ENCODE measurements around the gene CTIF. TPM values are rescaled to one million over a fixed set of nuclear protein-coding genes. Genes with fewer than 3 reads are reported as not detected.

CTIF gene
- total RNA-seq, 5 donors from 2014 or later (not counting 1 experiment from before 2014, with no cell fraction given) = 3.2 to 6.7 (median 4.7) TPM

DNA sequence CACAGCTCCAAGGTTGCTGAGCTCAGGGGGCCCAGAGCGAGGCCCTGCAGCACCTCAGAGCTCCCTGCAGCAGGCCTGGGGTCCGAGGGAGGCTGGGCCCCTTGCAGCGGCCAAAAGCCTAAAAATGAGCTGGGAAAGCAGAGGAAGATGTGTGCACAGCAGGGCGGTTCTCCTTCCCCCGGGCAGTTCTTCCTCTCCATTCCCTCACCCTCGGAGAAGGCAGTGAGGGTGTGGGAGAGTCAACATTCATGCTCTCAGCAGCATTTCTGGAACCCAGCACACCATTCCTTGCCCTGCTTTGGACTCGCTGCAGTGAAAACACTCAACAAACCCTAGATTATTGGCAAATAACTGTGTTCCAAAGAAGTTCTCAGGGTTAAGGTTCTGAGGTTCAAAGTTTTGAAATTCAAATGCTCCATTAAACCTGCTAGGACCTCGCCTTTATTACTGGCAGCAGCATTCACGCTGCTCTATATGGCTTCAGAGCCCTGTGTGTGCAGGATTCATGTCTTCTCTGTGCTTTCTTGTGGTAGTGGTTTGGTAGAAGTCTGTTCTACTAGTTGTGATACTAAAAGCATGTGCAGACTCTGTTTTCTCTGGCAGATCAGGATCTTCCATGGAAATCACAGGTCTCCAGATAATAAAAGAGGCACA lies 79.1 kb downstream of the CTIF start:
- Histone ChIP-seq H3K27ac (ENCODE audit: low read length) (no peak overlapping the region), H3K36me3 (ENCODE audit: control insufficient read depth in 2 of 2, extremely low read depth in 1 of 2, insufficient read depth in 1 of 2, low read length in 1 of 2) (no peaks in the 10 kb centered on the region), H3K4me3 (ENCODE audit: control insufficient read depth in 1 of 2, extremely low read depth in 1 of 2, low read length in 1 of 2) (no peak overlapping the region), H3K4me1 (ENCODE audit: control insufficient read depth in 1 of 2, extremely low read depth in 1 of 2, insufficient read depth in 2 of 2, low read length in 2 of 2) (no peaks in the 10 kb centered on the region), H3K27me3 (replicated peaks in 1 of 2; ENCODE audit: control insufficient read depth in 2 of 2, extremely low read depth in 1 of 2, insufficient read depth in 2 of 2, low read length in 1 of 2) (peaks cover 0 to 3% of the 10 kb centered on the region in 2 experiments), H3K9me3 (no peaks in the 10 kb centered on the region)
- DNase-seq (no peak), ATAC-seq (replicated peaks in 1 of 4) (no peak)
- Mint-ChIP-seq H3K27me3 (peaks cover 0 to 5% of the 10 kb centered on the region in 2 donors), H3K36me3 (no peaks in the 10 kb centered on the region), H3K9me3 (no peaks in the 10 kb centered on the region), H3K4me3 (no peak overlapping the region), H3K27ac (no peak overlapping the region), H3K4me1 (no peaks in the 10 kb centered on the region)
- ChIA-PET POLR2A (no interaction called here), CTCF (no interaction called here)
- 75% methylated on average over 2 of the region's 9 CpGs for WGBS (ENCODE audit: insufficient coverage)

DNA sequence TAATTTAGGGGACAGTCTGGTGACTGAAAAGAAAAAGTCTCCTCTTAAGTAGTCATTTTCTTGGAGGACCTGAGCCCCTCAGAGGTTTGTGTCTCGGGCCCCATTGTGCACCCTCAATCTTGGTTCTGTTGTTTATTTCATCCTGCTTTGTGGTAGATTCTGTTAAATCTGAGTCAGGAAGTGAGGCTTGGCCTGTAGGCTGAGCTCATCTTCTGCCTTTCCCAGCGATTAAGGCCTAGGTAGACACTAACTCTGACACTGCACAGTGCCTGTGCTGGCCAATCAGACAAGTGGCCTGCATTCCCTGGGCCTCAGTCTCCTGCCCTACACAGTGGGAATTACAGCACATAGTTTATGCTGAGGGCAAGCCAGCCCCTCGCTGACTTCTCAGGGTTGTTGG lies 80.2 kb downstream of the CTIF start:
- no peak overlapping the region for H3K27ac Mint-ChIP-seq
- H3K36me3 ChIP-seq (ENCODE audit: control insufficient read depth in 2 of 2, extremely low read depth in 1 of 2, insufficient read depth in 1 of 2, low read length in 1 of 2) = no peaks in the 10 kb centered on the region
- no peak overlapping the region for H3K4me3 ChIP-seq (ENCODE audit: control insufficient read depth in 1 of 2, extremely low read depth in 1 of 2, low read length in 1 of 2)
- H3K9me3 Mint-ChIP-seq = no peaks in the 10 kb centered on the region
- H3K4me1 Mint-ChIP-seq = no peaks in the 10 kb centered on the region
- H3K27ac ChIP-seq (ENCODE audit: low read length) = no peak overlapping the region
- no peaks in the 10 kb centered on the region for H3K9me3 ChIP-seq
- no peaks in the 10 kb centered on the region for H3K4me1 ChIP-seq (ENCODE audit: control insufficient read depth in 1 of 2, extremely low read depth in 1 of 2, insufficient read depth in 2 of 2, low read length in 2 of 2)
- H3K4me3 Mint-ChIP-seq = no peak overlapping the region
- no peaks in the 10 kb centered on the region for H3K27me3 ChIP-seq (replicated peaks in 1 of 2; ENCODE audit: control insufficient read depth in 2 of 2, extremely low read depth in 1 of 2, insufficient read depth in 2 of 2, low read length in 1 of 2)
- ATAC-seq (replicated peaks in 1 of 4) (no peak), DNase-seq (no peak)
- ChIA-PET POLR2A (no interaction called here), CTCF (no interaction called here)
- H3K27me3 Mint-ChIP-seq = peaks cover 0 to 5% of the 10 kb centered on the region in 2 donors
- H3K36me3 Mint-ChIP-seq = no peaks in the 10 kb centered on the region
- WGBS (ENCODE audit: insufficient coverage) = 52% methylated on average over 2 of the region's 3 CpGs

DNA sequence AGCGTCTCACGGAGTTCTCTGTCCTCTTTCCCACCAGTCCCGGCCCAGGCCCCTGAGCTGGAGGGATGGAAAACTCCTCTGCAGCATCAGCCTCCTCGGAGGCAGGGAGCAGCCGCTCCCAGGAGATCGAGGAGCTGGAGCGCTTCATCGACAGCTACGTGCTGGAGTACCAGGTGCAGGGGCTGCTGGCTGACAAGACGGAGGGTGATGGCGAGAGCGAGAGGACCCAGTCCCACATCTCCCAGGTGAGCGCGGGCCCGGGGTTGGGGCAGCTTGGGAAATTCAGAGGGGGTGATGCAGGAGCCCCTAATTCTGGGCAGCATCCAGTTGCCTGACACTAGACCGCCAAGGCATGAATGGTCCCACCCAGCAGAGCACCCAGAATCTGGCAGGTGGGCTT lies 80.7 kb downstream of the CTIF start:
- CTCF ChIA-PET = no interaction called here
- Histone ChIP-seq H3K36me3 (ENCODE audit: control insufficient read depth in 2 of 2, extremely low read depth in 1 of 2, insufficient read depth in 1 of 2, low read length in 1 of 2) (no peaks in the 10 kb centered on the region), H3K4me1 (ENCODE audit: control insufficient read depth in 1 of 2, extremely low read depth in 1 of 2, insufficient read depth in 2 of 2, low read length in 2 of 2) (no peaks in the 10 kb centered on the region), H3K27ac (ENCODE audit: low read length) (no peak overlapping the region), H3K27me3 (replicated peaks in 1 of 2; ENCODE audit: control insufficient read depth in 2 of 2, extremely low read depth in 1 of 2, insufficient read depth in 2 of 2, low read length in 1 of 2) (no peaks in the 10 kb centered on the region), H3K9me3 (no peaks in the 10 kb centered on the region), H3K4me3 (ENCODE audit: control insufficient read depth in 1 of 2, extremely low read depth in 1 of 2, low read length in 1 of 2) (no peak overlapping the region)
- Mint-ChIP-seq H3K4me1 (no peaks in the 10 kb centered on the region), H3K27ac (no peak overlapping the region), H3K27me3 (peaks cover 0 to 5% of the 10 kb centered on the region in 2 donors), H3K4me3 (no peak overlapping the region), H3K9me3 (no peaks in the 10 kb centered on the region), H3K36me3 (no peaks in the 10 kb centered on the region)
- no peak for DNase-seq
- POLR2A ChIA-PET = no interaction called here
- no peak for ATAC-seq (replicated peaks in 1 of 4)
- 99% methylated on average over 8 of the region's 16 CpGs for WGBS (ENCODE audit: insufficient coverage)

DNA sequence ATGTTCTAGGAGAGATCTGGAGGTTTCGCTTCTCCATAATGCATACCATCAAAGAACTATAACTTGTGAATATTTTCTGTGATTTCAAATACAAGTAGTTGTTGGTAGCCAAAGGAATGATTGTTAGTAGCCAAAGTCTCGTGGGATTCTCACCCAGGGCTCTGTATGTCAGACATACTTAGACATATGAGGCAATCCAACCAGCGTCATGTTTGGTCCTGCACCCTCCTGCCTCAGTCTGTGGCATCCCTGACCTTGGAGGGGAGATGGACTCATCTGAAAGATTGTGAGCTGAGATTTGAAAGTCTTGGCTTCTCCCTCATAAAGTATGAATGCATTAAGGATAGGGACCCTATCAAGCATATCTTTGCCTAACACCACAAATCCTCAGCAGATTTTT lies 81.2 kb downstream of the CTIF start:
- no CpG with 5 or more reads among the region's 3 CpGs for WGBS (ENCODE audit: insufficient coverage)
- Histone ChIP-seq H3K27me3 (replicated peaks in 1 of 2; ENCODE audit: control insufficient read depth in 2 of 2, extremely low read depth in 1 of 2, insufficient read depth in 2 of 2, low read length in 1 of 2) (no peaks in the 10 kb centered on the region), H3K36me3 (ENCODE audit: control insufficient read depth in 2 of 2, extremely low read depth in 1 of 2, insufficient read depth in 1 of 2, low read length in 1 of 2) (no peaks in the 10 kb centered on the region), H3K9me3 (no peaks in the 10 kb centered on the region), H3K4me3 (ENCODE audit: control insufficient read depth in 1 of 2, extremely low read depth in 1 of 2, low read length in 1 of 2) (no peak overlapping the region), H3K27ac (ENCODE audit: low read length) (no peak overlapping the region), H3K4me1 (ENCODE audit: control insufficient read depth in 1 of 2, extremely low read depth in 1 of 2, insufficient read depth in 2 of 2, low read length in 2 of 2) (no peaks in the 10 kb centered on the region)
- Mint-ChIP-seq H3K27ac (no peak overlapping the region), H3K36me3 (no peaks in the 10 kb centered on the region), H3K9me3 (no peaks in the 10 kb centered on the region), H3K27me3 (peaks cover 0 to 5% of the 10 kb centered on the region in 2 donors), H3K4me3 (no peak overlapping the region), H3K4me1 (no peaks in the 10 kb centered on the region)
- no peak for ATAC-seq (replicated peaks in 1 of 4)
- no peak for DNase-seq
- ChIA-PET CTCF (no interaction called here), POLR2A (no interaction called here)

GRCh38 chr18:48621240-48621639 lies 82.4 kb downstream of the CTIF start:
- Histone ChIP-seq H3K27ac (ENCODE audit: low read length) (no peak overlapping the region), H3K4me3 (ENCODE audit: control insufficient read depth in 1 of 2, extremely low read depth in 1 of 2, low read length in 1 of 2) (no peak overlapping the region), H3K4me1 (ENCODE audit: control insufficient read depth in 1 of 2, extremely low read depth in 1 of 2, insufficient read depth in 2 of 2, low read length in 2 of 2) (no peaks in the 10 kb centered on the region), H3K36me3 (ENCODE audit: control insufficient read depth in 2 of 2, extremely low read depth in 1 of 2, insufficient read depth in 1 of 2, low read length in 1 of 2) (no peaks in the 10 kb centered on the region), H3K27me3 (replicated peaks in 1 of 2; ENCODE audit: control insufficient read depth in 2 of 2, extremely low read depth in 1 of 2, insufficient read depth in 2 of 2, low read length in 1 of 2) (no peaks in the 10 kb centered on the region), H3K9me3 (no peaks in the 10 kb centered on the region)
- 91% methylated on average over 8 of the region's 8 CpGs for WGBS (ENCODE audit: insufficient coverage)
- H3K36me3 Mint-ChIP-seq = no peaks in the 10 kb centered on the region
- CTCF ChIA-PET = no interaction called here
- DNase-seq = no peak
- no peak overlapping the region for H3K4me3 Mint-ChIP-seq
- no peaks in the 10 kb centered on the region for H3K4me1 Mint-ChIP-seq
- H3K27me3 Mint-ChIP-seq = peaks cover 0 to 5% of the 10 kb centered on the region in 2 donors
- POLR2A ChIA-PET = no interaction called here
- no peaks in the 10 kb centered on the region for H3K9me3 Mint-ChIP-seq
- H3K27ac Mint-ChIP-seq = no peak overlapping the region
- ATAC-seq (replicated peaks in 1 of 4) = no peak

- WGBS (ENCODE audit: insufficient coverage) = 59% methylated on average over 10 of the region's 11 CpGs
- Mint-ChIP-seq H3K4me3 (no peak overlapping the region), H3K27ac (no peak overlapping the region), H3K27me3 (peaks cover 0 to 5% of the 10 kb centered on the region in 2 donors), H3K9me3 (no peaks in the 10 kb centered on the region), H3K36me3 (no peaks in the 10 kb centered on the region), H3K4me1 (no peaks in the 10 kb centered on the region)
- ChIA-PET CTCF (no interaction called here), POLR2A (no interaction called here)
- Histone ChIP-seq H3K27ac (ENCODE audit: low read length) (no peak overlapping the region), H3K27me3 (replicated peaks in 1 of 2; ENCODE audit: control insufficient read depth in 2 of 2, extremely low read depth in 1 of 2, insufficient read depth in 2 of 2, low read length in 1 of 2) (no peaks in the 10 kb centered on the region), H3K36me3 (ENCODE audit: control insufficient read depth in 2 of 2, extremely low read depth in 1 of 2, insufficient read depth in 1 of 2, low read length in 1 of 2) (no peaks in the 10 kb centered on the region), H3K4me1 (ENCODE audit: control insufficient read depth in 1 of 2, extremely low read depth in 1 of 2, insufficient read depth in 2 of 2, low read length in 2 of 2) (no peaks in the 10 kb centered on the region), H3K4me3 (ENCODE audit: control insufficient read depth in 1 of 2, extremely low read depth in 1 of 2, low read length in 1 of 2) (no peak overlapping the region), H3K9me3 (no peaks in the 10 kb centered on the region)
- no peak for ATAC-seq (replicated peaks in 1 of 4)
- no peak for DNase-seq
These were observed 83.2 kb downstream of the CTIF start for GRCh38 chr18:48621815-48622555.

All from T-cell (primary cell).